Endothelial cell of umbilical vein (primary cell): ENCODE results near the gene DOCK1.

Source experiments
- POLR2A ChIP-seq: IDR thresholded peaks from 2 replicates; pipeline ENCODE4 v1.6.1; 2012; ENCODE audit warnings: low read depth, mild to moderate bottlenecking, control low read depth, low read length
- TF ChIP-seq, protein P1 (sequence below), 2 donors: IDR thresholded peaks; 1 replicate in 1 of 2; 2 replicates in 1 of 2; pipeline ENCODE4 v1.5.1; 2011; ENCODE audit warnings: low read length in 2 of 2, mild to moderate bottlenecking in 2 of 2, moderate library complexity in 2 of 2, control low read depth in 1 of 2, inconsistent platforms in 1 of 2, low read depth in 1 of 2; ENCODE audit not compliant: insufficient read depth in 1 of 2; ENCODE audit errors: extremely low read depth in 1 of 2

DNA sequence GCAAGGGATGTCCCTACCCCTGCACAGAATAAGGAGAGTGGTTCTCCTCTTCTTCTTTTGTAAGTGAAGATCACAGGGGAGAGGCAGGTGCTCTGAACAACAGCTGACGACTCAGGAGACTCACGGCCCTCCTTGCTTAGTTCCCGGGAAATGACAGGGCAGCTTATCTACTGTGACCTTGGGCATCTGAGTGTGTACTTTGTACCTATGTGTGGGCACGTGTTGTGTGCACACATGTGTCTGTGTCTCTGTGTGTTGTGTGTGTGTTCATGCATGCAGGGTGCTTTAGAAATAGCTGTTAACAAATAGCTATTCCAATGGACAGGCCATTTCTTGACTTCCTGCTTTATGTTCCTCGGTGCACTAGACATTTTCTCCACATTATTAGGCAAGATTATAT is 563.4 kb downstream of the DOCK1 start:
- no peak for TF ChIP-seq POLR2A
- TF ChIP-seq, protein P1, sequence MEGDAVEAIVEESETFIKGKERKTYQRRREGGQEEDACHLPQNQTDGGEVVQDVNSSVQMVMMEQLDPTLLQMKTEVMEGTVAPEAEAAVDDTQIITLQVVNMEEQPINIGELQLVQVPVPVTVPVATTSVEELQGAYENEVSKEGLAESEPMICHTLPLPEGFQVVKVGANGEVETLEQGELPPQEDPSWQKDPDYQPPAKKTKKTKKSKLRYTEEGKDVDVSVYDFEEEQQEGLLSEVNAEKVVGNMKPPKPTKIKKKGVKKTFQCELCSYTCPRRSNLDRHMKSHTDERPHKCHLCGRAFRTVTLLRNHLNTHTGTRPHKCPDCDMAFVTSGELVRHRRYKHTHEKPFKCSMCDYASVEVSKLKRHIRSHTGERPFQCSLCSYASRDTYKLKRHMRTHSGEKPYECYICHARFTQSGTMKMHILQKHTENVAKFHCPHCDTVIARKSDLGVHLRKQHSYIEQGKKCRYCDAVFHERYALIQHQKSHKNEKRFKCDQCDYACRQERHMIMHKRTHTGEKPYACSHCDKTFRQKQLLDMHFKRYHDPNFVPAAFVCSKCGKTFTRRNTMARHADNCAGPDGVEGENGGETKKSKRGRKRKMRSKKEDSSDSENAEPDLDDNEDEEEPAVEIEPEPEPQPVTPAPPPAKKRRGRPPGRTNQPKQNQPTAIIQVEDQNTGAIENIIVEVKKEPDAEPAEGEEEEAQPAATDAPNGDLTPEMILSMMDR (IDR thresholded peaks at IDR 0.05; ENCODE audit: extremely low read depth in 1 of 2, insufficient read depth in 1 of 2, low read depth in 1 of 2, low read length in 2 of 2) = no peak
